Astrocyte of the cerebellum (primary cell): ENCODE data around the gene GPR143.
A peak's percentile ranks its signal among the peaks of the same experiment; 100 is the strongest.

Experiments
- DNase-seq: peaks from one replicate; pipeline ENCODE4 v3.0.0-alpha.2; 2011; ENCODE audit warnings: low read depth
- H3K4me3 ChIP-seq: 2 replicates; pipeline ENCODE4 v1.5.1; 2011; ENCODE audit warnings: mild to moderate bottlenecking, low read depth, low read length, moderate library complexity
- in situ Hi-C: cut with HindIII; loops from 2 replicates; pipeline ENCODE4 v1.10.0; 2017; ENCODE audit warnings: low sequenced_read_pairs
- TF ChIP-seq, protein P1 (sequence below): IDR thresholded peaks from 2 replicates; pipeline ENCODE4 v1.5.1; 2012; ENCODE audit warnings: low read length, low read depth, moderate library complexity, mild to moderate bottlenecking; ENCODE audit errors: missing control alignments

GPR143 gene

GRCh38 chrX:9749146-9749692, 16.4 kb downstream of the GPR143 start:
- in situ Hi-C loops, result no loop called here

GRCh38 chrX:9747644-9748043, 18.0 kb downstream of the GPR143 start:
- no peak overlapping the region for H3K4me3 ChIP-seq
- TF ChIP-seq, protein P1, sequence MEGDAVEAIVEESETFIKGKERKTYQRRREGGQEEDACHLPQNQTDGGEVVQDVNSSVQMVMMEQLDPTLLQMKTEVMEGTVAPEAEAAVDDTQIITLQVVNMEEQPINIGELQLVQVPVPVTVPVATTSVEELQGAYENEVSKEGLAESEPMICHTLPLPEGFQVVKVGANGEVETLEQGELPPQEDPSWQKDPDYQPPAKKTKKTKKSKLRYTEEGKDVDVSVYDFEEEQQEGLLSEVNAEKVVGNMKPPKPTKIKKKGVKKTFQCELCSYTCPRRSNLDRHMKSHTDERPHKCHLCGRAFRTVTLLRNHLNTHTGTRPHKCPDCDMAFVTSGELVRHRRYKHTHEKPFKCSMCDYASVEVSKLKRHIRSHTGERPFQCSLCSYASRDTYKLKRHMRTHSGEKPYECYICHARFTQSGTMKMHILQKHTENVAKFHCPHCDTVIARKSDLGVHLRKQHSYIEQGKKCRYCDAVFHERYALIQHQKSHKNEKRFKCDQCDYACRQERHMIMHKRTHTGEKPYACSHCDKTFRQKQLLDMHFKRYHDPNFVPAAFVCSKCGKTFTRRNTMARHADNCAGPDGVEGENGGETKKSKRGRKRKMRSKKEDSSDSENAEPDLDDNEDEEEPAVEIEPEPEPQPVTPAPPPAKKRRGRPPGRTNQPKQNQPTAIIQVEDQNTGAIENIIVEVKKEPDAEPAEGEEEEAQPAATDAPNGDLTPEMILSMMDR, result no peak
- DNase-seq, result no peak
- in situ Hi-C loops, result no loop called here

More at GRCh38 chrX:9749146-9749692, 16.4 kb downstream of the GPR143 start:
- H3K4me3 ChIP-seq, result no peak overlapping the region
- TF ChIP-seq, protein P1, result no peak
- no peak for DNase-seq

- TF ChIP-seq, protein P1, result no peak
- peak; percentile 8 for DNase-seq
- in situ Hi-C loops, result no loop called here
- no peak overlapping the region for H3K4me3 ChIP-seq
Observed at GRCh38 chrX:9746148-9746888, 19.3 kb downstream of the GPR143 start.

DNA sequence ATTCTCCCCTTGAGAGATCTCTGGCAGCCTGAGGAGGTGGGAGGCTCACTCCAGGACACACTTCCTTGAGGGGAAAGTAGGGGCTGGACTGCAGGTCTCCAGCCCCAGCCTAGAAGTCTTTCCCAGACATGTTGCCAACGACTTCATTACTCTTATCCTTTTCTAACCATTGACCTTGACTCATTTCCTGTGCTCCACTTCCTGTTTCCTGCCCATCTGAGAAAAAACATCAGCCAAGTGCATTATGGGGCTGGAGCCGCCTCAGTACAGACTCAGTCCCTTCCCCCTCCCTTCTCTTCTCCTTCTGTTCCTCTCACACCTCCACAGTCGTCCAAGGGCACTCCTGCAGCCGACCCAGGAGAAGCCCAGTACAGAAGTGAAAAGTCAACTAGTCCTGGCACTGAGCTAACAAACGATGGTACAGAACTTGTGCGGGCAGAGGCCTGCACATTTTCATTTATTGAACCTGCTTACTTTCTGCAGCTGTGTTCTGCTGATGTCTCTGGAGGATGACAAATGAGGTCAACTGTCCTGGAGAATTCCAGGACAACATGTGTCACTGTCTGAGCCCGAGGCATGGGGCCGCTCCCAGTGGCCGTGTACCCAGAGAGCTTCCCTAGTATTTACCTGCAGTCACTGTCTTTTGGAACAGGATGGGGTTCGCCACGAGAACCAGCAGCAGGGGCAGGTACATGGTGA, 20.1 kb downstream of the GPR143 start:
- in situ Hi-C loops, result no loop called here
- DNase-seq, result no peak
- H3K4me3 ChIP-seq, result no peak overlapping the region
- TF ChIP-seq, protein P1, result no peak

- TF ChIP-seq, protein P1, result no peak
- H3K4me3 ChIP-seq, result no peak overlapping the region
- in situ Hi-C loops, result no loop called here
- no peak for DNase-seq
Observed at GRCh38 chrX:9739130-9739529, 26.5 kb downstream of the GPR143 start.

DNA sequence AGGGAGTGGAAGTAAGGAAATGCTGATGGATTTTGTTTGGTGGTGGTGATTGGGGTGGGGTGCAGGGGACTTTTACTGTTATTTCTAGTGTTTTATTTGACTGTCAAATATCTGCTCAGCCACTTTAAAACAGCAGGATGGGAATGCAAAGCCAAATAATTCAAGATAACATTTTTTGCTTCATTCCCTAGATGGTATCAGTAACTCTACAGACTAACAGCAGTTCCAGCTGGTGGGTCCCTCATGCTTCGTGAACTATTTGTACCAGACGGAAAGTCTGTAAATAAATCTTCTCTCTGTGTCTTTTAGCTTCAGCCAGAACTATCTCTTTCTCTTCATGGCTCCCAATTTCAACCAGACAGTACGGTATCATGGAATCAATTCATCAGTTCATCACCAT, 27.5 kb downstream of the GPR143 start:
- DNase-seq, result no peak
- TF ChIP-seq, protein P1, result no peak
- H3K4me3 ChIP-seq, result no peak overlapping the region
- in situ Hi-C loops, result no loop called here
